HG03342 (cell line): ENCODE measurements around the gene TBX3.
"Not testable (repeated sequence)": the region's sequence is repeated elsewhere in the genome, so short reads cannot be mapped to it uniquely, and the experiment has no call there.

ENCODE experiments used
- ATAC-seq: cut with Tn5 transposase; IDR thresholded peaks from one replicate; pipeline ENCODE4 v1.9.1; 2021; ENCODE audit warnings: mild to moderate bottlenecking, moderate library complexity; ENCODE audit not compliant: unreplicated experiment

Gene TBX3

DNA sequence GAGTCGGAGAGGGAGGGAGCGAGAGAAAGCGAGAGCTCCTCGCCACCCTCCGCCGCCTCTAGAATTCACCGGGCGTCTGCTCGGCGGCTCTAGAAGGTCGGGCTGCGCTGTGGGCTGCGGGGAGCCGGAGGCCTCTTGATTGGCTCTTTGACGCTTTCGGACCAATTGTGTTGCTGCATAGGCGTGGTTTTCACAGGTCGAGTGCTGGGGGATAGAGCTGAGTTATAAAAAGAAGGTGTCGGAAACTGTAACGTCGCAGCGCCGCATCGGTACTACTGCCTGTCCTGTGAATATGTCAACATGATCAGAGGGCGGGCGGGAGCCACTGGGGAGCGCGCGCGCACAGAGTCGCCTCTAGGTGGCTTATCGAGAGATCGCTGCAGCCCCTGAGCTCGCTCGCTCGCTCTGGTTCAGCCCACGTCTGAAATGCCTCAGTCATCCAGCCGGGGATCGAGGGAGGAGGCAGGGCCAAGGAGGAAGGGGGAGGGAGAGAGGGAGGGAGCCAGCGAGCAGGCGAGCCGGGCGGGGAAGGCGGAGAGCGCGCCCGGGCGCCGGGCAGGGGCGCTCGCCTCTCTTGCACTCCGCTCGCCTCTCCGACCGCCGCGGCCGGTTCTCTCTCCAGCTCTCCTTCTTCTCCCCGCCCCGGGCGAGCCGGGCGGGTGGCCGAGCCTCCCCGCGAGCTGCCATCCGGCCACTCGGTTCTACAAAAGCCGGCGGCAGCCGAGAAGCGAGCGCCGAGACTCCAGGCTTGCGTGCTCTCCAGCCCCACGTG is at the start of gene TBX3:
Gene TBX3 (minus strand): TSS at position 78 of the 772 bp plus-strand sequence. CDS start 975 bp downstream, outside the sequence.
- no peak for ATAC-seq

DNA sequence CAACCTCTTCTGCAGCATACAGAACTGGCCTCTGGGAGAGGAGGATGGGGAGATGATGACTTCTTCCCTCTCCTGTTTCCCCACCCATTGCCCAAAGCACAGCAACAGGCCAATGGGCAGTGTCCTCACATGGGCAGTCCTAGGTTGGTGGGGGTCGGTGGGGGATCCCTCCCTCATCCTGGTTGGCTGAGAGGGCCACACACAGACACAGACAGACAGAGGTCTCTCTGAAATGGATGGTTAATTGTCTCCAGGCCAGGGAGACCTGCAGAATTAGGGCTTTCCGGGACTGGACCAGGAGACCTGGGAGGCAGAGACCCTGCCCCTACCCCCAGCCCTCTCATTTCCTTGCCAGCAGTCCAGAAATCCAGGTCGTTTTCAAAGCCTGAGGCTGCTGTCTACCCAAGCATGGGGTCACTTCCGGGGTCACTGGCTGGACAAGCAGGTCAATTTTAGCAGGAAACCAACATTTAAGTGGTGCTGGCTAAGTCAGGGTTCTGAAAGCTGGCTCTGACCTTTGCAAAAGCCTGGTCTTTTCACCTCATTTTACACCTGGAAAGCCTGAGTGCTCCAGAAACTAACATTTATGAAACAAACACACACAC is 48.6 kb upstream of the TBX3 start:
- ATAC-seq, result no peak

- no peak for ATAC-seq
Measured at GRCh38 chr12:114729731-114730130, 45.8 kb upstream of the TBX3 start.

DNA sequence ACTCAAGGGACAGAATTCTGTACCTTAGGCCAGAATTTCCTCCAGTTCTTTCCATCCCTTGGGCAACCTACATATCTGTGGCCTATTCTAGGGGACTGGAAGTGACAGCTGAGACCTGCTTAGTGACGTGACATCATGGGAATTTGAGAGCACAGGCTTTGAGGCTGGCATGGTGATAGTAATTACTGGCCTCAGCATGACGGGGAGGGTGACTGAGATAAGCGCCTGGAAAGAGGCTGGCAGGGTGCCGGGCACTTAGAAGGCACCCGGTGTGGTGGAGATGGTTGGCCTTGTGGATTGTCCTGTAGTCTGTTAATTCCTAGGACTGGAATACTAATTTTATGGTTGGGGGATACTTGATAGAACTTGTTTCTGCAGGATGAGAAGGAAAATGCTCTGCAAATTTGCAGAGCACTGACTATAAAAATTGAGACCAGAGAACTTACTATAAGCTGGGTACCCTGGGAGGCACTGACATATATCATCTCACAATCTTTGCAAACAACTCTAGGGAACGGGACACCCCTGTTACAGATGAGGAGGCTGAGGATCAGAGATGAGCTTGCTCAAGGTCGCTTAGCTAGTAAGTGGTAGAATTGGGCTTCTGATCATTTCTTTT is 42.2 kb upstream of the TBX3 start:
- ATAC-seq, result no peak

- ATAC-seq, result not testable (repeated sequence)
Measured at GRCh38 chr12:114722176-114722575, 38.2 kb upstream of the TBX3 start.

- ATAC-seq, result no peak
Measured at GRCh38 chr12:114721266-114721665, 37.3 kb upstream of the TBX3 start.

GRCh38 chr12:114713466-114714215 is 29.7 kb upstream of the TBX3 start:
- ATAC-seq, result no peak

DNA sequence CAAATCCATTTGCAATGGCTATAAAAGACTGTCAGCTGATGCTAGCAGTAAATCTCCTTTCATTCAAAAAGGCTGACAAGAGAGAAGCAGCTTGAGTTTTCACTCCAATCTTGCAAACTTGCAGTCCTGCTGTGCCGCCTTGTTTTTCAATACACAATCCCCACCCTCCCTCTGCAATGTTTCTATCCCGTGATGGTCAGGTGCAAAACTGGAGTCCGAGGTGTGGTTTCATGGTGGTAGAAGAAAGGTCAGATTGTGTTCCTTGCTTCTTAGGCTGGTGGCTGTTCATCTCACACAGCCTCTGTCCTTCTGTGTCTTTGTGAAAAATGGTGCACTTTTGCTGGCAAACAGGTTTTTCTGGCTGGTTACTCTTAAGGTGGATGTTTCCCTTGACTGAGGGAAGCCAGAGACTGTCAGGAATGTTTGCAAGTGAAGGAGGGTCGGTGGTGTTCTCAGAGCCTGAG is 27.7 kb upstream of the TBX3 start:
- ATAC-seq, result no peak

GRCh38 chr12:114710151-114710550 is 26.2 kb upstream of the TBX3 start:
- ATAC-seq, result no peak

DNA sequence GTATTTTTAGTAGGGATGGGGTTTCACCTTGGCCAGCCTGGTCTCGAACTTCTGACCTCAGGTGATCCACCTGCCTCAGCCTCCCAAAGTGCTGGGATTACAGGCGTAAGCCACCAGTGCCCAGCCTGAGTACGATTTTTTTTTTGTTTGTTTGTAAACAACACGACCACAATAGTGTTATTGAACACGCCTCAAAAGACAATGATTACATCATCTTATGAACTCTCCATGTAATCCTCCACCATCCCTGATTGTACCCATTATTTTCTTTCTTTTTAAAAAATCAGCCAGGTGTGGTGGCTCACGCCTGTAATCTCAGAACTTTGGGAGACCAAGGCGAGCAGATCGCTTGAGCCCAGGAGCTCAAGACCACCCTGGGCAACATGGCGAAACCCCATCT is 25.1 kb upstream of the TBX3 start:
- ATAC-seq, result no peak

GRCh38 chr12:114708598-114708997 is 24.6 kb upstream of the TBX3 start:
- ATAC-seq, result not testable (repeated sequence)

- ATAC-seq, result no peak
Measured at GRCh38 chr12:114704096-114704495, 20.1 kb upstream of the TBX3 start.

DNA sequence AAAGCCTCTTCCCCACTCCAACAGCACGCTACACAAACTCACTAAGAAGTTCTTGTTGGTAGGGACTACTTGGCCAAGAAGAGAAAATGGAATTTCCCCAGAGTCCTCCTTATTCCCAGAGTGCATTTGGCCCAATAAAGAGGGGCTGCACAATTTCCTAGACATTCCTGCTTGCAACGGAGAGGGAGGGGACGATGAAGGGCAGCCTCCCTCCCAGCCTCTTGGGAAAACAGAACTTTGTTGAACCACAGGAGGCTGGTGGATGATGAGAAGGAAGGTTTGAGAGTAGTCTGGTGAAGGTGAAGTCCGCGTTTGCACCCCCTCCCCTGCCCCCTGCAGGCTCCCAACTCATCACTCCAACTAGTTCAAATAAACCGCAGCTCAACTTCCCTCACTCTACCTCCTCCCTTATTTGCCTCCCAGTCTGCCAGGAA is 19.1 kb upstream of the TBX3 start:
- no peak for ATAC-seq

- no peak for ATAC-seq
Measured at GRCh38 chr12:114702462-114702861, 18.5 kb upstream of the TBX3 start.

DNA sequence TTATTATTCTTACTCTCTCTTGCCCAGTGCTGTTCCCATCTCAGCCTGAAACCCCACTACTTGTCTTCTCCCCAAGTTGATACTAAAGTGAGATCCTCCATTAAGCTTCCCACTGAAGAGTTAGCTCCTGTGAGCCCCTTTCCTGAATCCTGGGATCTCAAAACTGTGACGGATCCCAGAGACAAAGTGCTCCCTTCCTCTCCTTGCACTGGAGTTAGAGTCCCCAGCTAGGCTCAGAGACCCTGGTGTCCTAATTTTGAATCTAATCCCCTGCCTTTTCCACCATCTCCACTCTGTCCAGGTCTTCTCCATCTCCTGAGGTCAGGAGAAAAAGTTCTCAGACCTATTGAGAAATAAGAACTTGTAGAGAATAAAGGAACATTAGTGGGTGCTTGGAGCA is 17.6 kb upstream of the TBX3 start:
- no peak for ATAC-seq

GRCh38 chr12:114701104-114701414 is 17.1 kb upstream of the TBX3 start:
- ATAC-seq, result no peak

DNA sequence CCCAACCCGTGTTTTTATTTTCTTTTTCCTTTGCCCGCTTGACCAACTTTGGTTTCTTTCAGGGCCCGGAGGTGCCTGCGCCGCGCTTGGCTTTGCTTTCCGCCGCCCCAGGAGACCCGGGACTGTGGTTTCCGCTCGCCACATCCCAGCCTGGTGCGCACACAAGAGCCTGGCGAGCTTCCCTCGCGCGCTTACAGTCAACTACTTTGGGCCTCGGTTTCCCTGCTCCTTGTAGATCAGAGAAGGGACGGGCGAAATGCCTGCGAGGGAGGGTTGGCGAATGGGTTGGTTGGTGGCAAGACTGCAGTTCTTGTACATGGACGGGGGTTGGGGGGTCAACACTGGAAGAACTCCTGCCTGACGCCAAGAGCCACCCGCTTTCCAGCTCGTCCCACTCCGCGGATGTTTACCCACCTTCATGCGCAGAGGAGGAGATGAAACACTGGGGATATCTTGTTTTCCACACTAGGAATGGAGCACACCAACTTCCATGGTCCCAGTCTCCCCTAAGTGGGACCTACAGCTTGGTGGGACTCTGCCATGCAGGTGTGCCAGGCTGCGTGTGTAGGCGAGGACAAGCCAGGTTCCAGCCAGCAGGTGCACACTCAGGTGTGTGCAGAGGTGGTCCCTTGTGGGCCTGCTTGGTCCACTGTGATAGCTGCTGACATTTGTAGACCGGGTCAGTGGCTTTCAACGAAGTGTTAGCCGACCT is 16.6 kb upstream of the TBX3 start:
- no peak for ATAC-seq

DNA sequence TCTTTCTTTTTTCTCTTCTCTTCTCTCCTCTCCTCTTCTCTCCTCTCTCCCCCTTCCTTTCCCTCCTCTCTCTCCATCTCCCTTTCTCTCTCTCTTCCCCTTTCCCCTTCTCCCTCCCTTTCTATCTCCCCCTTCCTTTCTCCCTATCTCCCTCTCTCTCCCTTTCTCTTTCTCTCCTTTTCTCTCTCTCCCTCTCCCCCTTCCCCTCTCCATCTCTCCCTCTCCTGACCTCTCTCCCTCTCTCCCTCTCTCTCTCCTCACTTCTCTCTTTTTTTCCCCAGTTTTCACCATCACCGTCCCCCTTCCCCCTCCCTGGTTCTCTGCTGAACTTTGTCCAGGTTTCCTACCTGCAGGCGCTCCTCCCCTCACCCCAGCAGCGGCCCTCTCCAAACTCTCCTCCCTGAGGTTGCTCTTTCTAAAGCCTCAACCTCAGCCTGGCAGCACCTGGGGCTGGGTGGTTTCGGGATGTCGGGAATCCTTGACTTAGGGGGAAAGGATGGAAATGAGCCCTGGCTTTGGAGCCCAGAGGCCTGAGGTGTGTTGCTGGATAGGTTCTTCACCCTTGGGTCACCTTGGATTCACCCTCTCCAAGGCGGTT is 14.7 kb upstream of the TBX3 start:
- ATAC-seq, result no peak

DNA sequence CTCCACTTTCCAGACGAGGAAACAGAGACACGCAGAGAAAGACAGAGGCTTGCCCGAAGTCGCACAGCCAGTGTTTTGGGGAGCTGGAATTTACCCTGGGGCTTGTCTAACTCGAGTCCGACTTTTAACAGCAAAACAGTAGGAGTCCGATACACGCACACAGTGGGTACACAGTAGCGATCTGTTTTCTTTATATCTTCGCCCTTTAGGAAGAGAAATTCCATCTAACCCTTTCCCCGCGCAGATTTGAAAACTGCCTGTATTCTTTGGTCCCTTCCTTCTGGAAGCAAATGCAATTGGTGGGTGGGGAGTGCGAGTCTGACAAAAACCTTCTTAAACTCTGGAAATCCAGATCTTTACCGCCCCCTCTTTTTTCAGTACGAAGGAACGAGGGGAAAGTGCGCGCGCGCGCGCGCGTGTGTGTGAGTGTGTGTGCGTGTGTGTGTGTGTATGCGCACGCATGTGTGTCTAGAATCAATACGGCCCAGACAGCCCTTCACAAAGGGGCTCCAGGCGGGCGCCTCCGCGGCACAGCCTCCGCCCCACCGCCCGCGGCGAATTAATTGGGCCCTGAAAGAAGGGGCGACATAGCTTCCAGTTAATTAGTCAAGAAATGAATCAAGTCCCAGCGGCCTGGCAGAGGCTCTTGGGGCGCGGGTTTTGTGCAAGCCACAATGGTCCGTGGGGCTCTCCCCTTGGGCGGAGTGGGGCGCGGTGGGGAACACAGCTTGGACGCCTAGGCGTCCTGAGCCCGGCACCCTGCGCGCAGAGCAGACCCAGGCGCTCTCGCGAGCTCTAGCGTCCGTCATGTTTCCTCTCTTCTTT is 14.0 kb upstream of the TBX3 start:
- ATAC-seq, result no peak
